Gastroesophageal sphincter (tissue), 4 donors: ENCODE results near the gene BNIP5. TPM values are rescaled to one million over a fixed set of nuclear protein-coding genes. Genes with fewer than 3 reads are reported as not detected.

Source experiments
- ATAC-seq: fragments of 150-250 bp; one replicate; pipeline ENCODE4 v1.9.1; 2016; ENCODE audit warnings: mild to moderate bottlenecking, moderate library complexity
- H3K27ac ChIP-seq, 4 donors: fragments of 200-600 bp; sonication (generic) in 3 of 4; 1 replicate in 3 of 4; 2 replicates in 1 of 4; pipeline ENCODE4 v1.5.1; 2016 to 2019
- H3K27me3 ChIP-seq: fragments of 200-600 bp; sonication (generic); one replicate; pipeline ENCODE4 v1.5.1; 2019
- H3K36me3 ChIP-seq, 2 donors: fragments of 200-600 bp; sonication (generic); one replicate each; pipeline ENCODE4 v1.5.1; 2019; ENCODE audit warnings: control low read depth in 1 of 2
- H3K4me1 ChIP-seq, 3 donors: fragments of 200-600 bp; sonication (generic); 1 replicate in 2 of 3; 2 replicates in 1 of 3; pipeline ENCODE4 v1.5.1; 2016 to 2019; ENCODE audit warnings: control low read depth in 2 of 3
- H3K4me3 ChIP-seq, 2 donors: fragments of 200-600 bp; sonication (generic); one replicate each; pipeline ENCODE4 v1.5.1; 2019; ENCODE audit warnings: mild to moderate bottlenecking in 1 of 2, moderate library complexity in 1 of 2
- H3K9me3 ChIP-seq, 3 donors: fragments of 200-600 bp; sonication (generic); one replicate each; pipeline ENCODE4 v1.5.1; 2017 to 2019; ENCODE audit warnings: control low read depth in 2 of 3
- CTCF ChIP-seq, 4 experiments: fragments of 200-600 bp in 2 of 4; fragments of 450-650 bp in 2 of 4; sonication (generic) in 1 of 4; IDR thresholded peaks; one replicate each; pipeline ENCODE4 v1.5.1; 2017 to 2019; ENCODE audit warnings: antibody characterized with exemption in 4 of 4, mild to moderate bottlenecking in 2 of 4, moderate library complexity in 2 of 4
- EP300 ChIP-seq: sonication (generic); formaldehyde crosslinking; IDR thresholded peaks from one replicate; pipeline ENCODE4 v1.6.1; 2017; ENCODE audit warnings: antibody characterized with exemption, mild to moderate bottlenecking
- POLR2A ChIP-seq, 2 donors: fragments of 450-650 bp; IDR thresholded peaks; one replicate each; pipeline ENCODE4 v1.6.1; 2017; ENCODE audit warnings: antibody characterized with exemption in 2 of 2, mild to moderate bottlenecking in 2 of 2, moderate library complexity in 1 of 2
- POLR2AphosphoS5 ChIP-seq: sonication (generic); formaldehyde crosslinking; IDR thresholded peaks from one replicate; pipeline ENCODE4 v1.6.1; 2017; ENCODE audit warnings: antibody characterized with exemption
- WGBS, 2 donors: methylation state at CpG; one replicate each; pipeline ENCODE4 v1.1.5; 2018; ENCODE audit warnings: low coverage in 1 of 2; 5-methylcytosine and 5-hydroxymethylcytosine counted together
- total RNA-seq, 4 donors: library from RNA; depleted of rRNA; stranded (reverse); fragments of >200 nt; gene quantifications; one replicate each; pipeline ENCODE4 v1.1.0, GENCODE V29; 2016

The BNIP5 gene
- total RNA-seq, 4 donors from 2014 or later: not detected

GRCh38 chr6:36355819-36356218 is 19.1 kb upstream of the BNIP5 start:
- 70 to 95% methylated on average over 3 to 4 of the region's 4 CpGs for WGBS, 2 donors

GRCh38 chr6:36353411-36353915 is 16.8 kb upstream of the BNIP5 start:
- ATAC-seq: no peak
- WGBS, 2 donors: 61 to 65% methylated on average over 4 of the region's 4 CpGs
- Histone ChIP-seq H3K9me3 (no peaks in the 10 kb centered on the region), H3K27ac (no peak overlapping the region), H3K36me3 (no peaks in the 10 kb centered on the region), H3K27me3 (peaks cover 4% of the 10 kb centered on the region), H3K4me1 (peaks cover 0 to 9% (median 0%) of the 10 kb centered on the region in 3 donors), H3K4me3 (no peak overlapping the region)
- TF ChIP-seq POLR2A (IDR thresholded peaks at IDR 0.05) (no peak), EP300 (no peak), POLR2AphosphoS5 (no peak), CTCF (IDR thresholded peaks at IDR 0.05) (no peak)

More at GRCh38 chr6:36355819-36356218, 19.1 kb upstream of the BNIP5 start:
- Histone ChIP-seq H3K27ac (no peak overlapping the region), H3K36me3 (no peaks in the 10 kb centered on the region), H3K4me3 (no peak overlapping the region), H3K4me1 (peaks cover 0 to 27% (median 0%) of the 10 kb centered on the region in 3 donors), H3K9me3 (no peaks in the 10 kb centered on the region), H3K27me3 (peaks cover 4% of the 10 kb centered on the region)
- TF ChIP-seq CTCF (IDR thresholded peaks at IDR 0.05): no peak
- no peak for TF ChIP-seq POLR2AphosphoS5
- TF ChIP-seq EP300: no peak
- TF ChIP-seq POLR2A (IDR thresholded peaks at IDR 0.05): no peak
- no peak for ATAC-seq

- 74 to 90% methylated on average over 7 of the region's 8 CpGs for WGBS, 2 donors
- H3K27ac ChIP-seq: no peak overlapping the region
- no peaks in the 10 kb centered on the region for H3K9me3 ChIP-seq
- ATAC-seq: no peak
- H3K4me1 ChIP-seq: peaks cover 0 to 5% (median 0%) of the 10 kb centered on the region in 3 donors
- H3K4me3 ChIP-seq: no peak overlapping the region
- peaks cover 4% of the 10 kb centered on the region for H3K27me3 ChIP-seq
- no peaks in the 10 kb centered on the region for H3K36me3 ChIP-seq
- TF ChIP-seq POLR2AphosphoS5: no peak
- no peak for TF ChIP-seq POLR2A (IDR thresholded peaks at IDR 0.05)
- TF ChIP-seq CTCF (IDR thresholded peaks at IDR 0.05): no peak
Observed at GRCh38 chr6:36352477-36353157, 15.9 kb upstream of the BNIP5 start.

- ATAC-seq: peak; percentile 25
- H3K9me3 ChIP-seq: no peaks in the 10 kb centered on the region
- H3K4me1 ChIP-seq: peaks cover 0 to 5% (median 0%) of the 10 kb centered on the region in 3 donors
- no peak overlapping the region for H3K27ac ChIP-seq
- peaks cover 4% of the 10 kb centered on the region for H3K27me3 ChIP-seq
- no peaks in the 10 kb centered on the region for H3K36me3 ChIP-seq
- WGBS, 2 donors: 51% methylated on average over 13 of the region's 15 CpGs; no CpG with 5 or more reads in 1 of the 2 donors
- no peak for TF ChIP-seq CTCF (IDR thresholded peaks at IDR 0.05)
- no peak for TF ChIP-seq POLR2A (IDR thresholded peaks at IDR 0.05)
- TF ChIP-seq POLR2AphosphoS5: peak; percentile 16
- TF ChIP-seq EP300: no peak
- no peak overlapping the region for H3K4me3 ChIP-seq
Observed at GRCh38 chr6:36350681-36351571, 14.2 kb upstream of the BNIP5 start.
